ENCODE data around the gene GALP.

GRCh38 chr19:56217039-56217949, 41.5 kb downstream of the GALP start:
- TF ChIP-seq CTCF (IDR thresholded peaks at IDR 0.05), result no peak
- no peak for TF ChIP-seq POLR2A (IDR thresholded peaks at IDR 0.05)
